GM10266 (cell line): ENCODE data around the gene ACSM4.

ENCODE experiments used
- DNase-seq: peaks from one replicate; pipeline ENCODE4 v3.0.0; 2012; ENCODE audit errors: extremely low spot score
- CTCF ChIP-seq: IDR thresholded peaks from 2 replicates; pipeline ENCODE4 v1.5.1; 2012; ENCODE audit warnings: mild to moderate bottlenecking, low read depth; ENCODE audit not compliant: control insufficient read depth, insufficient read depth; ENCODE audit errors: missing control alignments

ACSM4 gene

GRCh38 chr12:7361265-7361664 is 57.4 kb downstream of the ACSM4 start:
- TF ChIP-seq CTCF, result no peak

GRCh38 chr12:7362734-7363133 is 58.9 kb downstream of the ACSM4 start:
- no peak for DNase-seq
- no peak for TF ChIP-seq CTCF

More at GRCh38 chr12:7361265-7361664, 57.4 kb downstream of the ACSM4 start:
- no peak for DNase-seq

- DNase-seq, result no peak
- no peak for TF ChIP-seq CTCF
These were observed 65.4 kb downstream of the ACSM4 start for GRCh38 chr12:7369274-7369729.

GRCh38 chr12:7373226-7373625 is 69.4 kb downstream of the ACSM4 start:
- no peak for DNase-seq
- TF ChIP-seq CTCF, result no peak

GRCh38 chr12:7374423-7375144 is 70.7 kb downstream of the ACSM4 start:
- peak; percentile 8 for DNase-seq
- peak; percentile 51 for TF ChIP-seq CTCF

GRCh38 chr12:7375145-7375543 is 71.3 kb downstream of the ACSM4 start:
- no peak for DNase-seq
- TF ChIP-seq CTCF, result no peak

- no peak for TF ChIP-seq CTCF
These were observed 72.3 kb downstream of the ACSM4 start for GRCh38 chr12:7376196-7376595.

More at GRCh38 chr12:7376196-7376595, 72.3 kb downstream of the ACSM4 start:
- no peak for DNase-seq
